NCI-H1694 (cell line): ENCODE results near the gene WDR27.

Experiments
- DNase-seq: peaks from one replicate; lab custom pipeline; 2025; lab: John Stamatoyannopoulos, UW

The WDR27 gene

DNA sequence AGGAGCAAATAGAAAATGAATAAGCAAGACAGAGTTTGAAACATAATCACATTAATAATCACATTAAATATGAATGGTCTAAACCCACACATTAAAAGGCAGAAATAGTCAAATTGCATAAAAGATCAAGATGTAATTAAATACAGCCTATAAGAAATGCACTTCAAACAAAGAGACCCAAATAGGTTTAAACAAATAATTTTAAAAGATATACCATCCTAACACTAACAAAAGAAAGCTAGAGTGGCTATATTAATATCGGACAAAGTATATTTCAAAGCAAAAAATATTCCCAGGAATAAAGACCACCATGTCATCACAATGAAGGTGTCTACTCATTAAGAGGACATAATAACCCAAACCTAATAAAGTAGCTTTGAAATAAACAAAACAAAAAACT lies 140.2 kb downstream of the WDR27 start:
- DNase-seq: no peak

DNA sequence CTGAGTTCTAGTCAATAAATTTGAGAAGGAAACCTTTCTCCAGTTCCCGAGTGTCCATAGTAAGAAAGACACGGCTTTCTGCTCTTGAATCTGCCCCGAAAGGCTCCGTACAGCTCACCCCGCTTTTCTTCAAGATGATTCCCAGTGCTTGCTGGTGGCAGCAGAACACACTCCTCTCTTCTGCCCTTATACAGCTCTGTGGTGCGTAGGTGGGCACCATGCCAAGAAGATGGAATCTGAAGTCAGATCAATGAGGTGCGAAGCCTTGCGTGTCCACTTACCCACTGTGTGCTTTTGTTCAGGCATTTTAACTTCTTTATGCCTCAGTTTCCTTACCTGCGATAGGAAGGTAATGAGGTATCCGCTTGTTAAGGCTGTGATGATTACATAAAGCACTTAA lies 142.2 kb downstream of the WDR27 start:
- DNase-seq: no peak

DNA sequence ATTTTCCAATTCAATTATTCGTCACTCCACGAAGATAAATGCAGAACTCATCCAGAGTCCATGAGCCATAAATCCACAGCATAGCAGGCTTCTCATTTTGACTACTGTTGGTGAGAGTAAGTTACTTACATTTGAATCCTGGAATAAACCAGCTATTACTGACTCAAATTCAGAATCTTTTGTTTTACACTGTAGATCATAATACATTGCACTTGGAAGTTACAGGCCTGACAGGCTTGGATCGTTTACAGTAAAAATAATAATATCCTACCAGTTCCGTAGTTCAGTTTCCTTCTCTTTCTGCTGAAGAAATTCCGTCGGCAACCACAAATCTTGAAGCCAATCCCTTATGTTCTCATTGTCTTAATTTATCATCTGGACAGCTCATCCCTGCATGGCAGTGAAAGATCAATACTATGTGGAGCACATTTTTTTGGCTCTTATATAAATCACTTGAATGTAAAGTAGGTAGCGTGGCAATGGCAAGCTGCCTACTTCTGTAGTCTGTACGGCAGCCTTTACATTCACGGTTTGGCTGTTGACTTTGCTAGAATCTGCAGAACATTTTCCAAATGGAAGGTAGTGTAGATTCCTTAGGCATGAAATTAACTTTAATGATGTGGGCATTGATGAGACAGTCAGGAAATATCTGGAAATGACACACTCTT lies 142.9 kb downstream of the WDR27 start:
- DNase-seq: no peak

DNA sequence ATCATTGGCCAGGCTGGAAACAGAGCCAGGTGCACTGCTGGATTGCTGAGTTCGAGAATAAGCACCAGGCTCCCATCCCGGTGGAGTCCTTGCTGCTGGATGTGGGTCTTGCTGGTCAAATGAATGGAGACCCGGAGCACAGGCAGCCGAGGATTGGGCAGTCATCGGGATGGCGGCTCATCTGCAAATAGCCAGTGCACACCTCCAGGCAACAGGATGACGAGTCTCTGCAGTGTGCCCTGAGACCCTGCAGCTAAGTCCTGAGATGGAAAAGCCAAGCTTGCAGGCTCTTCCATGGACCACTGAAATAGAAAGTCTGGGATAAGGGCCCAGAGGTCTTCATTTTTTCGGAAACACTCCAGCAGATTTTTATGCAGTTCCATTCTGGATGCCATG lies 143.5 kb downstream of the WDR27 start:
- no peak for DNase-seq

DNA sequence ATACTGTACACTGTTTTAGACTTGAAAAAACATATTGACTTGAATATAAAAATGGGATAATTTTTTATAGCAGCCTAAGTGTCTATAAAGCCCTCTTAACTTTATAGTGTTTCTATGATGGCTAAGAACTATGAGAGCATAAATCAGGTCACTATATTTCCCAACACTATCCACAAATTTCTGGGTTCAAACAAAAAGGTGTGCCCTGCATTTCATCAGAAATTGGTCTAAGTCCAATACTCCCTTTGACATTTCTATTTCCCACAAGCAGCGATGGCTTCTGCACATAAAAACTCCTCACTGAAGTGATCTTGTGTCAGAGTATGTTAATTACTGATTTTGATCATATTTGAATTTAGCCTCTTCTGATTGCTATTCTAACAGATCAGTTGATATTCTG lies 143.9 kb downstream of the WDR27 start:
- no peak for DNase-seq

DNA sequence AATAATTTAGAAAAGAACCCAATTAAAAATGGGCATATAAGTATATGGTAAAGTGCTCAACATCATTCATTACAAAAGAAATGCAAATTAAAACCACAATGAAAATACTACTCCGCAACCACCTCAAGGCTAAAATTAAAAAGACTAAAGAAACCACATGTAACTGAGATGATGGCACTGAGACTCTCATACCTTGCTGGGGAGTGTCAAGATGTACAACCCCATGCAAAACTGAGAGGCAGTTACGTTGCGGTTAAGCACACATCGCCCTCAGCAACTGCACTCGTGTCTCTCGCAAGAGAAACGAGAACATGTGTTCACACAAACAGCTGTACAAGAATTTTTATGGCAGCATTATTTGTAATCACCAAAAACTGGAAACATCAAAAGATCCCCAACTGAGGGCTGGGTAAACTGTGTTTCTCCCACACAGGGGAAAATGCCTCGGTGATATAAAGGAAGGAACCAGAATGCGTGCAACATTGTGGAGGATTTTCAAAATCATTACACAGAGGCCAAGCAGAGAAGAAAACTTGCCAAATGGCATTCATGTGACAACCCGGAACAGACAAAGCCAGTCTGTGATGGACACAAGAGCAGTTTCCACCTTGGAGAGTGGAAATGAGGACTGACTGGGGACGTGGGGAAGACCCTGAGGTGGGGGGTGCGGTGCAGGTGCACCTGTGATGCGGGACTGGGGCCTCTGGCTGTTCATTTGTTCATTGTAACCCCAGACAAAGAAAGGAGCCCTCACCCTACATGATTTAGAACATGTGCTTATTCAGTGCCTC lies 144.9 kb downstream of the WDR27 start:
- DNase-seq: no peak

DNA sequence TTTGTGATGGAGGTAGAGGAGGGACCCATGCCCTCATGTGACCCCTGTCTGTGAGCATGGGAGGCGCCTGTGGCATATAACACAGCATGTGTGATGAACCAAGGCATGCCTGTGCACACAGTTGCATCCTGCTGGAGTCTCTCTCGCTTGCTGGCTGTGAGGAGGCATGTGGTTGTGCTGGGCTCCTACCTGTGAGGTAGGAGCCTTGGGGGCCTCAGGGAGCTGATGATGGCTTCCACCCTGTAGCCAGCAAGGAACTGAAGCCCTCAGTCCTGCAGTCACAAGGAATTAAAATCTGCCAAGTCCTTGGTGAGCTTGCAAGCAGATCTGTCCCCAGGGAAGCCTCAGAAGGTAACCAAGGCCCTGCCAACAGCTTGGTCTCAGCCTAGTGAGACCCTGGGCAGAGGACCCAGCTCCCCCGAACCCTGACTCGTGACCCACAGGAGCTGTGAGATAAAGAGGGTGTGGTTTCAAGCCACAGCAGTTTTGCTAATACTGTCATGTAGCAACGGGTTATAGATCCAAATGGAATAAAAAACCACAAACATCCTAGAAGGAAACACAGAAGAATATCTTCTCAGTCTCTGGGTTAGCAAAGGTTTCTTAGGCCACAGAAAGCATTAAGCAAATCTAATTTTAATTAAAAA lies 145.7 kb downstream of the WDR27 start:
- no peak for DNase-seq

DNA sequence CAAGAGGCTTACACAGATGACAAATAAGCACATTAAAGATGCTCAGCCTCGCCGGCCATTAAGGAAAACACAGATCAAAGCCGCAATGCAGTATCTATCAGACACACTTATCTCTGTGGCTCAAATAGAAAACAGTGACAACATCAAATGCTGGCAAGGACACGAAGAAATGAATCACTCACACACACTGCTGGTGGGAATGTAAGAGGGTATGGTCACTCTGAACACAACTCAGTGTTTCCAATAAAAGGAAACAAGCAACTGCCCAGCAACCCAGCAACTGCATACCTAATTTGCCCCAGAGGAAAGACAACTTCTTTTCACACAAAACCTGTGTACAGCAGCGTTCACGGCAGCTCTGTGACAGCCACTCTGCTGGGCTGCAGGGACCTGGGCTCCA lies 155.8 kb downstream of the WDR27 start:
- no peak for DNase-seq

DNA sequence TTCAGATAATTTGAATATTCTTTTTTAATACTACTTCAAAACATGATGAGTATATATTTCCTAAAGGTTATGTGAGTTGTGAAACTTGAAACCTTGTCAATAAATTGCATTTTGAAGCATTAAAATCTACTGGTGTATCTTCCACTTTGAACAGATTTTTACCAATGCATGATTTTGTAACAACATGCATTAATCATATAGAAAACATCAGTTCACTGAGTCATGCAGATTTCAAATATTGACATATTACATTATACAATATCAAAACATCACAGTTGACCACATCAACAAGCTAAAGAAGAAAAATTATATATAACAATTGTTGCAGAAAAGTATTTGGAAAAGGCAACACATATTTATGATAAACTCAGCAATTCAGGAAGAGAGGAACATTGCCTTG lies 158.1 kb downstream of the WDR27 start:
- DNase-seq: no peak

DNA sequence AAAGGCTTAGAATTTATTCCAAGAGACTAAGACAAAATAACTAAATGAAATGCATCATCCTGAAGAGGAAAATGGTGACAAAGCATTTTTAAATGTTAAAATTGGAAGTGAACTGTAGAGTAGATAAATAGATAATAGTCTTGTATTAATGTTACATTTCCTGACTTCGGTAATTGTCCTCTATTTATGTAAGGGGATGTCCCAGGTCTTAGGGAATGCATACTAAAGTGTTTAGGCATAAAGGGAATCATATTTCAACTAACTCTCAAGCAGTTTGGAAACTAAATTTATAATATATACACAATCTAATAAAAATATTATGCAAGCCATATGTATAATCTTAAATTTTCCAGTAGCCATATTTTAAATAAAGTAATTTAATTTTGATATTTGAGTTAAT lies 159.3 kb downstream of the WDR27 start:
- DNase-seq: no peak

DNA sequence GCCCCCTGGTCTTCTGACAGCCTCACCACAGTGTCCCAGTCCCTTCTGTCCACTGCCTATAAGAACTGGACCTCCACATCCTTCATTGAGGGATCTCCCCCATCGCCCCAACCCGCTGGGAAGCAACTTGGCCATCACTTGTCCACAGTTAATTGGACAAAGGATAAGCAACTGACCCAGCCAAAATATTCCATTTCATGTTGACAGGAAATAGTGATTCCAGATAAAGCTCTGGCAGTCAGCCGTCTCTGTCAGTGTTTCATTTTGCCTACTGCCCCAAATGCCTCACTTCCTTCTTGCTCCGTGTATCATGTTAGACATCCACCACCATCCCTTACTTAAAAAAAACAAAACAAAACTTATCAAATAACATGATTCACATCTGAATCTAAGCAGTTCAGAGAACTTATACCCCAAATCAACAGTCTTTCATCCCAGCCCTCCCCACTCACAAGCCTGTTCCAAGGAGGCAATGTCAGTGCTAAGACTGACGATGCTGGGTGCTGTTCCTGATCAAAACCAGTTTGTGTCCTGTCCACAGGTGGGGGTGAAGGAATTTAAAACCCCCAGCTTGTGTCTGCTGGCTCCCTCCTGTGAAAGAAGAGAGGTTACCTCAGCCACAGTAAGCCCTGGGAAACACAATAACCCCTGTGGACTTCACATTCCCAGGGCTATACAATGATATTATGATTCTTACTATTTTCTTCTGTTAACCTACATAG lies 162.5 kb downstream of the WDR27 start:
- DNase-seq: no peak

DNA sequence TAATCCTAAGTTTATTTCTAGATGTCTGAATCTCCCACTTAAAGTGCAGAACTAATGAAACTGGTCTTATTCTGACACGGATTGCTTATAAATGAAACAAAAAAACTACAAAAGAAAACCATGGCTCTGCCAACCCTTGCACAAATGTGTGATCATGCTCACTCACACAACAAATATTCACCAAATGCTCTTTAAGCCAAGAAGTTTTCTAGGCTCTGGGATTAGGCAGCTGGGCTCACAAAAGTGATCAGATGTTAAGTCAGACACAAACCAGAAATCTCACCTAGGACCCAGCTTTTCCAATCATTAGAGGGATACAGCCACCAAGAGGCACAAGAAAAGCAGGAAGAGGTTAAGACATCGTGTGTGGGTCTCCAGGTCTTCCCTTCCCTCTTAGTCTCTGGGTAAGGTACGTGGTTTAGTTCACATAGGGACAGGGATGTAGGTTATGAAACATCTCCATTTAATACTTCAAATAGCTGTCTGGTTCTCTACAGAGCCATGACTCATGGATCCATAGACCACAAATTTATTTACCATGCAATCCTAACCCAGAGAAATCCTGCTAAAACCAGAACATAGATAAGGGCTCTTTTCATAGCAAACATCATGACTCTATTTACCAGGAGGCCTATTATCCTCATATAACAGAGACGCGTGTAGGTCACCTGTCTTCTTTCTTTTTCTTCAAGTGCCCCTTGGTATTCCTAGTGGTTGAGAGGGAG lies 165.2 kb downstream of the WDR27 start:
- no peak for DNase-seq

DNA sequence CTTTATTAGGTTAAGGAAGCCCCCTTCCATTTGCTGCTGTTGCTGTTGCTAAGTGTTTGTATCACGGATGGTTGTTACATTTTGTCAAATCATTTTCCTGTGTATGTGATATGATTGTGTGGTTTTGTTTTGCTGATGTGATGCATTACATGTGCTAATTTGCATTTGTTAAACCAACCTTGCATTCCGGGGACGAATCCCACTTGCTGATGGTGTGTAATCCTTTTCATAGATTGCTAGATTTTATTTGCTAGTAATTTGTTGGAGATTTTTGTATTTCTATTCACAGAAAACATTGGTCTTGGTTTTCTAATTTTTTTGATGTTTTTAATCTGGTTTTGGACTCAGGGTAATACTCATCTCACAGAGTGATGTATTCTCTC lies 167.8 kb downstream of the WDR27 start:
- DNase-seq: no peak

DNA sequence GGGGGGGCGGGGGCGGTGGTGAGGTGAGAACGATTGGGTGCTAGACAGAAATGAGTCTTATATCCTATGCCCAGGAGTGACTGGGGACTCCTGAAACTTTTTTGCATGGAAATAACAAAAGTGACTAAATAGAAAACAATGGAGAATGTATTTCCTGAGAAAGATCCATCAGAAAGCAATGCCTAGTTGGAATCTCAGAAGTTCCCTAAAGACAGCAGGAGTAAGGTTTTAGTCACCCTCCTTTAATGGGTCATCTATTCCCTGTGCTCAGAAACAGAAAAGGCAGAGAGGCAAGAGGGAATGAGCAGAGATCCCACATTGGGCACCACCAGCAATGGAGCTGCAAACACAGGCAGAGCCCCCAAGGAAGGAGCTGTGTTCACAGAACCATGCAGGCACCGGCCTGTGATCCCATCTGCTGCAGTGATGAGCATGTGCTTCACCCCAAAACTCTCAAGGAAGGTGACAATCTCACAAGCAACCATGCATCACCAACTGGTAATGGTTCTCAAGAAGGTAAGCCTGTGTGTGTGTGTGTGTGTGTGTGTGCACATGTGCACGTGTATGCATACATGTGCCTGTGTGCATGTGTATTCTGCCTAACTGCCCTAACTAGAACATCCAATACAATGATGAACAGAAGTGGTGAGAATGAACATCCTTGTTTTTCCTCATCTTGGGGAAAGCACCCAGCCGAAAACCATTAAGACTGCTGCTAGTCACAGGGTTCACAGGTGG lies 168.4 kb downstream of the WDR27 start:
- DNase-seq: no peak

DNA sequence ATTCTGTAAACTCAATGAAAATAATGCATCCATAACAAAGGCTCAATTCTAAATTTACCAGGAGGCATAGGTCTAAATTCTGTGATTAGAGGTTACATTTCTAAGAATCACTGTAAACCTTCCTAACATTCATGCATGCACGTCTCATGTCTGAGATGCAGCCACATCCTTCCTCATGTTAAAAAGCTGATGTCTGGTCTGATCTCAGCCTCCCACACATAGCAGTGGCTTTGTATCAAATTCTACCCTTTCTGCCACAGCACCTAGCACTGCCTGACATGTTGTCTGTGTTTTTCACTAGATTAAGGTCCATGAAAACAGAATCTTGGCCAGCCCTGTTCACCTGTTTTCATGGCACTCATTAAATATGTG lies 171.1 kb downstream of the WDR27 start:
- no peak for DNase-seq

DNA sequence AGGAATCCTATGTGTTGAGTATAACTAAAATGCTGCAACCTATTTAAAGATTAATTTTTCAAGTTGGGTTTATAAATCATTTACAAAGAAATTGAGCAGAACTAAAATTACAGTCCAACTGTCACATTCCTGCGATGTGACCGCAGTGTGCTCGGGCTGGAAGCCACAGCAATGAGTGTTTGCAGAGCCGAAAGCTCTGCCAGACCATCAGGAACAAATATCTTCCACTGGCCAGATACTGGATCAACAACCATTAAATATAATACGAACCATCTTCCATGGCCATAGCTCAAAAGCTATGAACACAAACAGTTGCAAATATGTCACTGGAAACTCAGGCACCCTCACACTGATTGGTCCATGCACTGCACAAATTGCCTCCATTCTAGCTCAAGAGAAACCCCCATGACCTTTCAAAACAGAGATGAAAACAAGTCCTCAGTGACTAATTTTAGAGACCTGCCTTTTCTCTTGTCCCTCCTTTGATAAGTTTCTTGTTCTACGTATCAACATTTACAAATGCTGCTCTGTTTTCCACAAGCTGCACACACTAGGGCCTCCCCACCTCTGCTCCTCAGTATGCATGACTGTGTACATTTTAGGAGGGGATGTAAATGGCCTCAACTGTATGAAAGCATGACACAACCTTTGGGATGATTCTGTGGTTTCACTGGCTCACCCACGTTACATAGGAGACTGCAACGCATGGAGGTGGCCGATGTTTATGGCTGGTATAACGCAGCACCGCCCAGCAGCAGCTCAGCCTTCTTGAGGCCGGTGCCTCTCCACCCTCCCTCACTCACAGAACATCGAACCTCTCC lies 171.7 kb downstream of the WDR27 start:
- no peak for DNase-seq

DNA sequence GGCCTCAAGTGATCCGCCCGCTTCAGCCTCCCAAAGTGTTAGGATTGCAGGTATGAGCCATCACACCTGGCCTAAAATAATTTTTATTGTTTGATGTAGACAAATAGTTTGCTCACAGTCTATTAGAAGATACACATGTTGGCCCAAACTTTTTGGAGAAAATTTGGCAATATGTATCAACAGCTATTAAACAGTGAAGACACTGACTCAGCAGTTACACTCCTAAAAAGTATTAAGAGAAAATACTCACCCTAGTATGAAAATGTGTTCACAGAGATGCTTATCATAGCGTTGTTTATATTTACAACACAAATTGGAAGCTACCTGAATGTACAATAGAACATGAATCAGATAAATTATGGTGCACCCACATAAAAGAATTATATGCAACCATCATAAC lies 173.1 kb downstream of the WDR27 start:
- no peak for DNase-seq

DNA sequence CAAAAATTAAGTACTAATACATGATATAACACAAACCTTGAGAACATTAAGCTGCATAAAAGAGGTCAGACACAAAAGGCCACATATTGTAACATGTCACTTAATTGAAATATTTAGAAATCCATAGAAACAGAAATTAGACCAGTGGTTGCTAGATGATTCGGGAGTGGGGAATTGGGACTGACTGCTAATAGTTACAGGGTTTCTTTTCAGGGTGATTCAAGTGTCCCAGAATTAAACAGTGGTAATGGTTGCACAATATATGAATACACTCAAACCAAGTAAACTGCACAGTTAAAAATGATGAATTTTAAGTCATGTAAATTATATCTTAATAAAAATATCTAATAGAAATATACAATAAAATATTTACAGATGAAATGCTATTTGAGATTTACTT lies 174.5 kb downstream of the WDR27 start:
- DNase-seq: no peak

DNA sequence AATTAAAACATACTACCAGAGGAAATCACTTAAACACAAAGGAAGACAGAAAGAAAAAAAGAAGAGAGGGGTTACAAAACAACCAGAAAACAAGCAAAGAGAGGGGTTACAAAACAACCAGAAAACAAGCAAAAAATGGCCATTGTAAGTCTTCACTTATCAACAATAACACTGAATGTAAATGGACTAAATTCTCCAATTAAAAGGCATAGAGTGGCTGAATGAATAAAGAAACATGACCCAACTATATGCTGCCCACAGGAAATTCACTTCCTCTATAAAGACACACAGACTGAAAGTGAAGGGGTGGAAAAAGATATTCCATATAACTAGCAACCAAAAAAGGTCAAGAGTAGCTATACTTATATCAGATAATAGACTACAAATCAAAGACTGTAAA lies 180.0 kb downstream of the WDR27 start:
- DNase-seq: no peak

DNA sequence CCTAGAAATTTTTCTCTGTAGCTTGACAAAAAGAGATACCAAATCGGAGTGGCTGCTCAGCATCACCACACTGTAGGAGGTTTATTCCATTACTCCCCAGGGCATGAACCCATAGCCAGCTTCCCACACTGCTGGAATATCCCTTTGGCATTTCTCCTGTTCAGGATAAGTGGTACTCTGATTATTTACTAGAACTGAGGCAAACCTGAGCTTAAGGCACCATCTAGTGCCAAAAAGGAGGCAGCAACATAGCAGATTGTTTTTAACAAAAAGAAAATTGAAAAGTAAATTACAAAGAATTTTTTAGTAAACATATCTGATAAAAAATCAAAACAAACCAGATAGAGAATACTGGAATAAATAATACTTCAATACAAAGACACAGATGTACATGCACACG lies 181.7 kb downstream of the WDR27 start:
- no peak for DNase-seq

DNA sequence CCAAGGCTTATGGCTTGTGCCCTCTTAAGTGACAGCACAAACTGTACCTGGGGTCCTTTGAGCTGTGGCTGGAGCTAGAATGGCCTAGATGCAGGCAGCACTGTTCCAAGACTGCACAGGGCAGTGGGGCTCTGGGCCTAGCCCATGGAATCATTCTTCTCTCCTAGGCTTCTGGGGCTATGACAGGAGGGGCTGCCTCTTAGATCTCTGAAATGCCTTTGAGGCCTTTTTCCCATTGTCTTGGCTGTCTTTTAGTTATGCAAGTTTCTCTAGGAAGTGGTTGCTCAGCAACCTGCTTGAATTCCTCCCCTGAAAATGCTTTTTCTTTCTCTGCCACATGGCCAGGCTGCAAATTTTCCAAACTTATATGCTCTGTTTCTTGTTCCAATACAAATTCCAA lies 183.4 kb downstream of the WDR27 start:
- no peak for DNase-seq
